K562 (cell line): ENCODE results near the gene ZNF557. TPM values are rescaled to one million over a fixed set of nuclear protein-coding genes. Genes with fewer than 3 reads are reported as not detected.
A peak's percentile ranks its signal among the peaks of the same experiment; 100 is the strongest.

ENCODE experiments used
- ATAC-seq: fragments of 200-7000 bp; cut with Tn5 transposase; 3 replicates; pipeline ENCODE4 v1.9.1; 2020; ENCODE audit warnings: moderate library complexity
- BruUV-seq: library from RNA; stranded (reverse); fragments of 400-500 nt; replicated peaks from 2 replicates; lab custom pipeline; 2021; lab: Mats Ljungman, UMichigan
- CTCF ChIA-PET: fragments of 300-600 bp; formaldehyde crosslinking; extraction: SDS; loops from one replicate; lab custom pipeline; 2021; ENCODE audit warnings: low intra/inter-chr PET ratio; lab: Yijun Ruan, JAX
- POLR2A ChIA-PET: fragments of 300-600, 350-650 bp; sonication (Branson Sonifier 250); formaldehyde crosslinking; extraction: SDS; loops from one replicate; lab custom pipeline; 2021; ENCODE audit warnings: antibody characterized with exemption, inconsistent platforms; lab: Yijun Ruan, JAX
- DNase-seq, 4 experiments: peaks; one replicate each; pipeline versions ENCODE4 v3.0.0 to v3.0.0-alpha.2; 2011 to 2018; ENCODE audit warnings: low spot score in 3 of 4, mixed read lengths in 3 of 4; ENCODE audit errors: extremely low read depth in 1 of 4
- FAIRE-seq: peaks from 2 replicates; lab custom pipeline; 2011; peaks lifted over from hg19 to GRCh38; lab: Jason Lieb, UNC
- H2AFZ ChIP-seq: 2 replicates; pipeline ENCODE4 v1.6.0; 2011; ENCODE audit warnings: low read depth, low read length, control low read depth, inconsistent platforms
- H3K27ac ChIP-seq: fragments of 200-600 bp; 3 replicates; pipeline ENCODE4 v1.8.0; 2011; ENCODE audit warnings: low read depth, mild to moderate bottlenecking, control low read depth, inconsistent platforms, low read length, moderate library complexity, mixed read lengths; ENCODE audit errors: extremely low read depth
- H3K27me3 ChIP-seq, 2 experiments: fragments of 300-600 bp in 1 of 2; 2 replicates in 1 of 2; 3 replicates in 1 of 2; pipeline versions ENCODE4 v1.6.0 to v1.8.0; 2011; ENCODE audit warnings: inconsistent platforms in 2 of 2, low read length in 2 of 2, mild to moderate bottlenecking in 1 of 2, mixed read lengths in 1 of 2, moderate library complexity in 1 of 2; ENCODE audit not compliant: control insufficient read depth in 2 of 2, insufficient read depth in 2 of 2
- H3K36me3 ChIP-seq: fragments of 300-600 bp; 3 replicates; pipeline ENCODE4 v1.8.0; 2011; ENCODE audit warnings: mild to moderate bottlenecking, low read length, inconsistent platforms; ENCODE audit not compliant: control insufficient read depth, insufficient read depth
- H3K4me1 ChIP-seq, 2 experiments: fragments of 200-600 bp in 1 of 2; replicated peaks in 1 of 2; 2 replicates in 1 of 2; 3 replicates in 1 of 2; pipeline versions ENCODE4 v1.5.1 to v1.8.0; 2011; ENCODE audit warnings: inconsistent platforms in 2 of 2, low read length in 2 of 2, mild to moderate bottlenecking in 1 of 2, mixed read lengths in 1 of 2, moderate library complexity in 1 of 2; ENCODE audit not compliant: control insufficient read depth in 2 of 2, insufficient read depth in 2 of 2
- H3K4me2 ChIP-seq: 2 replicates; pipeline ENCODE4 v1.6.1; 2011; ENCODE audit warnings: low read length, control low read depth, inconsistent platforms, mixed read lengths; ENCODE audit not compliant: insufficient read depth
- H3K4me3 ChIP-seq: fragments of 200-600 bp; sonication (generic), shearing (Covaris generic); 2 replicates; pipeline ENCODE4 v1.5.1; 2016; ENCODE audit warnings: control low read depth, inconsistent platforms
- H3K79me2 ChIP-seq: fragments of 200-600 bp; 3 replicates; pipeline ENCODE4 v1.8.0; 2011; ENCODE audit warnings: low read length, inconsistent platforms; ENCODE audit not compliant: control insufficient read depth, insufficient read depth
- H3K9ac ChIP-seq, 2 experiments: 2 replicates each; pipeline versions ENCODE4 v1.6.0 to v1.6.1; 2011; ENCODE audit warnings: low read depth in 2 of 2, low read length in 2 of 2, control low read depth in 1 of 2, inconsistent platforms in 1 of 2, mild to moderate bottlenecking in 1 of 2, mixed read lengths in 1 of 2; ENCODE audit not compliant: insufficient read depth in 1 of 2
- H3K9me1 ChIP-seq: one replicate; pipeline ENCODE4 v1.6.0; 2011; ENCODE audit warnings: inconsistent platforms, mild to moderate bottlenecking, low read length, moderate library complexity; ENCODE audit not compliant: control insufficient read depth, insufficient read depth
- H3K9me3 ChIP-seq: replicated peaks from 2 replicates; pipeline ENCODE4 v1.5.1; 2011; ENCODE audit warnings: low read depth, low read length, inconsistent platforms; ENCODE audit not compliant: control insufficient read depth, insufficient read depth
- H4K20me1 ChIP-seq: replicated peaks from 2 replicates; pipeline ENCODE4 v1.6.1; 2011; ENCODE audit warnings: low read length, inconsistent platforms, mixed read lengths; ENCODE audit not compliant: control insufficient read depth, insufficient read depth
- ATF1 ChIP-seq, 2 experiments: fragments of 450-650 bp in 1 of 2; IDR thresholded peaks; 2 replicates each; pipeline ENCODE4 v1.6.1; 2016; ENCODE audit warnings: missing compliant biosample characterization in 1 of 2, missing genetic modification characterization in 1 of 2
- CHD4 ChIP-seq: fragments of 200-600 bp; sonication (generic); IDR thresholded peaks from 3 replicates; pipeline ENCODE4 v1.6.1; 2012; ENCODE audit warnings: low read depth, mild to moderate bottlenecking, mixed read lengths, low read length, inconsistent platforms; ENCODE audit not compliant: insufficient read depth, insufficient replicate concordance, poor library complexity, severe bottlenecking
- FOS ChIP-seq: IDR thresholded peaks from 3 replicates; pipeline ENCODE4 v1.6.1; 2011; ENCODE audit not compliant: insufficient read length; ENCODE audit errors: extremely low read depth
- KDM2B ChIP-seq: fragments of 250-450 bp; sonication (Bioruptor Pico); IDR thresholded peaks from 2 replicates; pipeline ENCODE4 v1.8.0; 2021; ENCODE audit warnings: mild to moderate bottlenecking, moderate library complexity
- NBN ChIP-seq: fragments of 450-650 bp; IDR thresholded peaks from 2 replicates; pipeline ENCODE4 v1.6.1; 2016; ENCODE audit warnings: low read depth, mild to moderate bottlenecking
- POLR2AphosphoS5 ChIP-seq: IDR thresholded peaks from 2 replicates; pipeline ENCODE4 v1.6.1; 2011; ENCODE audit warnings: mild to moderate bottlenecking, low read depth, low read length, moderate library complexity; ENCODE audit not compliant: control insufficient read depth, insufficient read depth
- RB1 ChIP-seq: fragments of 450-650 bp; IDR thresholded peaks from 2 replicates; pipeline ENCODE4 v1.6.1; 2017; ENCODE audit warnings: low read depth, mild to moderate bottlenecking
- TAF7 ChIP-seq: fragments of 450-650 bp; IDR thresholded peaks from 2 replicates; pipeline ENCODE4 v1.6.1; 2016; ENCODE audit warnings: missing genetic modification characterization, missing compliant biosample characterization
- TFAM ChIP-seq: fragments of 250-450 bp; sonication (Bioruptor Pico); conservative IDR thresholded peaks from 2 replicates; pipeline ENCODE4 v1.5.0; 2021; ENCODE audit warnings: mild to moderate bottlenecking, moderate library complexity
- ZBTB33 ChIP-seq: sonication (generic); formaldehyde crosslinking; IDR thresholded peaks from 2 replicates; pipeline ENCODE4 v1.8.1; 2023; ENCODE audit warnings: mild to moderate bottlenecking, missing genetic modification reagents
- ZNF280B ChIP-seq: fragments of 250-450 bp; sonication (Bioruptor Pico); IDR thresholded peaks from 2 replicates; pipeline ENCODE4 v1.5.1; 2021; ENCODE audit warnings: mild to moderate bottlenecking
- ZNF778 ChIP-seq: fragments of 450-650 bp; formaldehyde crosslinking; IDR thresholded peaks from 2 replicates; pipeline ENCODE4 v1.4.0; 2020; ENCODE audit warnings: mild to moderate bottlenecking, moderate library complexity
- WGBS: fragments of 100-300 bp; shearing (Covaris generic); methylation state at CpG from one replicate; pipeline ENCODE4 v1.1.6; 2016; ENCODE audit warnings: low coverage, mixed read lengths; ENCODE audit not compliant: insufficient coverage; ENCODE audit errors: missing lambda C conversion rate; 5-methylcytosine and 5-hydroxymethylcytosine counted together
- in situ Hi-C: fragments of 300-500 bp; cut with MboI; formaldehyde crosslinking; loops from 4 replicates; pipeline ENCODE4 v1.15.0; 2018; ENCODE audit warnings: inconsistent platforms, mixed read lengths
- intact Hi-C: fragments of 100-400 bp; cut with micrococcal nuclease; formaldehyde crosslinking; loops from 2 replicates; pipeline ENCODE4 v1.14.2; 2022
- polyA plus RNA-seq, 8 experiments: library from polyadenylated mRNA; depleted of rRNA in 4 of 8; stranded (reverse) in 5 of 8; unstranded in 3 of 8; fragments of >200 nt; fragmentation: Nextera tagmentation in 2 of 8; fragmentation: Illumina TruSeq in 1 of 8; extraction: Ambion mirVana in 2 of 8; extraction: Trizol in 1 of 8; gene quantifications; 2 replicates each; pipeline versions ENCODE4 v1.2.1 to v1.2.3, GENCODE V29; 2011 to 2014; ENCODE audit warnings: inconsistent platforms in 1 of 8, missing spikeins in 1 of 8
- total RNA-seq, 7 experiments: library from RNA; depleted of rRNA in 6 of 7; stranded (reverse); fragments of >200 nt in 6 of 7; fragmentation: Illumina TruSeq in 2 of 7; extraction: Trizol in 2 of 7; gene quantifications; 2 replicates each; pipeline versions ENCODE4 v1.2.1 to v1.2.3, GENCODE V29; 2011 to 2021; ENCODE audit warnings: low replicate concordance in 1 of 7

The ZNF557 gene
- total and polyA plus RNA-seq, 9 of the 15 experiments (the other 6 are each of a cell fraction or from before 2014, with no cell fraction given) = 2.2 to 6.6 (median 4.4) TPM

GRCh38 chr19:7078008-7078407 lies 8.5 kb downstream of the ZNF557 start (continued):
- TF ChIP-seq ZBTB33 (CRISPR knock-in tag) (peak; percentile 100), ATF1 (CRISPR knock-in tag; IDR thresholded peaks at IDR 0.05) (no peak), ATF1 (tag; IDR thresholded peaks at IDR 0.05) (0 out of 2 replicates have a peak, but pooled peaks have one; percentile 8)
- TF ChIP-seq, all 486 proteins: peak for 13

GRCh38 chr19:7083076-7083956 lies 13.8 kb downstream of the ZNF557 start:
- Histone ChIP-seq H3K27me3 (no peaks in the 10 kb centered on the region), H2AFZ (no peak overlapping the region), H3K4me2 (no peak overlapping the region), H3K4me1 (no peaks in the 10 kb centered on the region), H3K9me1 (no peaks in the 10 kb centered on the region), H3K36me3 (peaks cover 62% of the 10 kb centered on the region), H4K20me1 (no peaks in the 10 kb centered on the region), H3K27ac (no peak overlapping the region), H3K79me2 (no peaks in the 10 kb centered on the region), H3K4me3 (no peak overlapping the region), H3K9ac (no peak overlapping the region), H3K9me3 (peaks cover 55% of the 10 kb centered on the region)
- intact Hi-C loops (no loop called here), in situ Hi-C loops (no loop called here)
- CTCF ChIA-PET = interaction anchor here (0.7 kb wide), 1 partner anchor 443 kb away, joined by 3 read pairs; no protein-coding TSS in a partner anchor
- ATAC-seq (no peak), FAIRE-seq (peak; percentile 49), DNase-seq (peak in 1 of 4 experiments; percentile 32)
- POLR2A ChIA-PET = no interaction called here
- BruUV-seq = no TSS peak
- WGBS = 94% methylated on average over 15 of the region's 15 CpGs
- no peak for TF ChIP-seq RB1
- TF ChIP-seq TAF7 = no peak
- TF ChIP-seq POLR2AphosphoS5 = no peak
- TF ChIP-seq CHD4 = no peak
- TF ChIP-seq ZNF778 (CRISPR knock-in tag) = no peak
- TF ChIP-seq ZNF280B (CRISPR knock-in tag) = peak; percentile 75; the same call in 1 of the 2 replicates
- TF ChIP-seq KDM2B = no peak
- no peak for TF ChIP-seq NBN
- TF ChIP-seq TFAM (CRISPR knock-in tag) = no peak
- no peak for TF ChIP-seq FOS
